ENCODE results near the gene S100B. TPM values are rescaled to one million over a fixed set of nuclear protein-coding genes. Genes with fewer than 3 reads are reported as not detected.

S100B gene
- total and polyA plus RNA-seq, 2 donors from 2014 or later, result 2.6 to 6.9 TPM

DNA sequence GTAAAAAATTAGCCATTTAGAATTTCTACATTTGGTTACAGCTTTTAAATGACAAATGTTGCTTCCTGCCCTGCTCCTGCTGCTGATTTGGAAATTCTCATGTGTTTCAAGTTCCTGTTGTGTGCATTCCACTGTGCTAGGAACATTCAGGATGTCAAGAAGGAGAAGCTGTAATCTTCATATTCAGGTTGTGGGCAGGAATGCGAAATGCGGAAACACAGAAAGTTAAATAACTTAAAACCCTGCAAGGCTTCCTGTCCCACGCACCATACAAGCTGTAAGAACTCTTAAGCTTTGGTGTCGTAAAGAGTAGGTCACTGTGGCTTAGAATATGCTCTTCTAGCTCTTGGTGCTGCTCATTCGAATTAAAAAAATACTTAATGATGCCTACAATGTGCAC, 52.6 kb downstream of the S100B start:
- TF ChIP-seq, protein P1, sequence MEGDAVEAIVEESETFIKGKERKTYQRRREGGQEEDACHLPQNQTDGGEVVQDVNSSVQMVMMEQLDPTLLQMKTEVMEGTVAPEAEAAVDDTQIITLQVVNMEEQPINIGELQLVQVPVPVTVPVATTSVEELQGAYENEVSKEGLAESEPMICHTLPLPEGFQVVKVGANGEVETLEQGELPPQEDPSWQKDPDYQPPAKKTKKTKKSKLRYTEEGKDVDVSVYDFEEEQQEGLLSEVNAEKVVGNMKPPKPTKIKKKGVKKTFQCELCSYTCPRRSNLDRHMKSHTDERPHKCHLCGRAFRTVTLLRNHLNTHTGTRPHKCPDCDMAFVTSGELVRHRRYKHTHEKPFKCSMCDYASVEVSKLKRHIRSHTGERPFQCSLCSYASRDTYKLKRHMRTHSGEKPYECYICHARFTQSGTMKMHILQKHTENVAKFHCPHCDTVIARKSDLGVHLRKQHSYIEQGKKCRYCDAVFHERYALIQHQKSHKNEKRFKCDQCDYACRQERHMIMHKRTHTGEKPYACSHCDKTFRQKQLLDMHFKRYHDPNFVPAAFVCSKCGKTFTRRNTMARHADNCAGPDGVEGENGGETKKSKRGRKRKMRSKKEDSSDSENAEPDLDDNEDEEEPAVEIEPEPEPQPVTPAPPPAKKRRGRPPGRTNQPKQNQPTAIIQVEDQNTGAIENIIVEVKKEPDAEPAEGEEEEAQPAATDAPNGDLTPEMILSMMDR (IDR thresholded peaks at IDR 0.05; ENCODE audit: borderline replicate concordance, extremely low read depth, insufficient read depth), result no peak
- Histone ChIP-seq H3K9ac (ENCODE audit: low read length in 3 of 3) (no peak overlapping the region), H3K4me3 (ENCODE audit: low read length in 3 of 3) (no peak overlapping the region), H3K36me3 (ENCODE audit: control insufficient read depth in 2 of 3, insufficient read depth in 3 of 3, low read length in 3 of 3) (peaks cover 12 to 36% (median 16%) of the 10 kb centered on the region in 3 donors), H3K27ac (ENCODE audit: low read depth in 2 of 2, low read length in 2 of 2) (no peak overlapping the region), H3K9me3 (ENCODE audit: control insufficient read depth in 2 of 3, insufficient read depth in 1 of 3, low read length in 3 of 3) (no peaks in the 10 kb centered on the region), H3K27me3 (ENCODE audit: control insufficient read depth, insufficient read depth, low read length) (no peaks in the 10 kb centered on the region), H3K4me1 (ENCODE audit: control insufficient read depth in 2 of 3, insufficient read depth in 2 of 3, low read depth in 1 of 3, low read length in 3 of 3) (no peaks in the 10 kb centered on the region)
- DNase-seq (no peak), FAIRE-seq (no peak)
- intact Hi-C loops (cut with DNase I), result no loop called here

DNA sequence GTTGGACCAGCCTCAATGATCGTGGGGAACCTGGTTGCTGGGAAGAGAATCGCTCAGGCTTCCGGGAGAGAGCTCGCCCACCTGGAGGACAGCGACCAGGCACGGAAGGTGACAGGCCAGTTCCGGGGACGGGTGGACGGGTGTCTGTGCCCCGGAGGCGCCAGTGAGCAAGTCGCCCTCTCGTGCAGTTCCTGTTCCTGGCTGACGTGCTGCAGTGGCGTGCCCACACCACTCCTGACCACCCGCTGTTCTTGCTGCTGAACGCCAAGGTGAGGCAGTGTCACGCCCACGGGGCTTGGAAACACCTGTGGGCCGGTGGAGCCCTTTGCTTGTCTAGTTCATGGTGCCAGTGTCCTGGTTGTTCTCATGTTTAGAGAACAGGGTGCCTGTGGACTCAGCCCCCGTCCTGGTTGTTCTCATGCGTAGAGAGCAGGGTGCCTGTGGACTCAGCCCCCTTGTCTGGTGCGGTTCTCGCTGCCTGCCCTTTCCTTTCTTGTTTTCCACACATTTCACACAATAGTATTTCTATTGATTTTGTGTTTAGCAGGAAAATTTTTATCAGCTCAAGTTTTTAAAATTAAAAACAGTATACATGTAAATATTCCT, 53.1 kb downstream of the S100B start:
- DNase-seq (no peak), FAIRE-seq (no peak)
- no peaks in the 10 kb centered on the region for H3K4me1 ChIP-seq (ENCODE audit: control insufficient read depth in 2 of 3, insufficient read depth in 2 of 3, low read depth in 1 of 3, low read length in 3 of 3)
- intact Hi-C loops (cut with DNase I), result no loop called here
- H3K9ac ChIP-seq (ENCODE audit: low read length in 3 of 3), result no peak overlapping the region
- H3K27ac ChIP-seq (ENCODE audit: low read depth in 2 of 2, low read length in 2 of 2), result no peak overlapping the region
- no peaks in the 10 kb centered on the region for H3K9me3 ChIP-seq (ENCODE audit: control insufficient read depth in 2 of 3, insufficient read depth in 1 of 3, low read length in 3 of 3)
- peaks cover 12 to 31% (median 16%) of the 10 kb centered on the region in 3 donors for H3K36me3 ChIP-seq (ENCODE audit: control insufficient read depth in 2 of 3, insufficient read depth in 3 of 3, low read length in 3 of 3)
- H3K4me3 ChIP-seq (ENCODE audit: low read length in 3 of 3), result no peak overlapping the region
- H3K27me3 ChIP-seq (ENCODE audit: control insufficient read depth, insufficient read depth, low read length), result no peaks in the 10 kb centered on the region
- TF ChIP-seq, protein P1 (IDR thresholded peaks at IDR 0.05; ENCODE audit: borderline replicate concordance, extremely low read depth, insufficient read depth), result no peak

DNA sequence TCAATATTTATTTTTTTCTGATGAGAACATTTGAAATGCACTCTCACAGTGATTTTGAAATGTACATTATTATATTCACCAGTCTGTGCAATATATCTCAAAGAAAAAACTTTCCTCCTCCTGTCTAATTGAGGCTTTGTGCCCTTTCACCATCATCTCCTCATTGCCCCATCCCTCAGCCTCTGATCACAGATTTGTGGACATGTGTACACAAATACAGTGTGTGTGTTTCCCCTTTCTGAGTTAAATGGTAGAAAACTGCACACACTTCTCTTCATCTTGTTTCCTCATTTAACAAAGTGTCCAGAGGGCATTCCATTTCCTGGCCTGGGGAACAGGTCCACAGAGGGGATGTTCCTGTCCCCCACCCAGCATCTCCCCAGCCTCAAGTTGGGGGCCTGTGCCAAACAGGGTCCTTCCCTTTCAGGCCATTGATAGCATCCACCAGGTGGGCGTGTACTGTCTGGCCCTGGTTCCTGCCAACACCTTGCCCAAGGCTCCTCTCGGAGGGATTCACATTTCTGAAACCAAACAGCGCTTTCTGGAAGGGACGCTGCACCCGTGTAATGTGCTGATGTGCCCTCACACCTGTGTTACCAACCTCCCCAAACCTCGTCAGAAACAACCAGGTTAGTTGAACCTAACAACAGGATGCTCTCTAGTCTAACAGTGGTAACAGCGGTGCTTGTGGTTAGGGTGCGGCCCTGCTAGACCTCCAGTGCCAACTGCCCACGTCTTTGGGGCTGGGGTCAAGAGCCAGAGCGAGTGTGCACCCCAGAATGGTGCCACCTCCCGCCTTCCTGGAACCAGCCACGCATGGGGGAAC, 54.6 kb downstream of the S100B start:
- FAIRE-seq (no peak), DNase-seq (no peak)
- Histone ChIP-seq H3K27me3 (ENCODE audit: control insufficient read depth, insufficient read depth, low read length) (no peaks in the 10 kb centered on the region), H3K4me1 (ENCODE audit: control insufficient read depth in 2 of 3, insufficient read depth in 2 of 3, low read depth in 1 of 3, low read length in 3 of 3) (no peaks in the 10 kb centered on the region), H3K27ac (ENCODE audit: low read depth in 2 of 2, low read length in 2 of 2) (no peak overlapping the region), H3K9ac (ENCODE audit: low read length in 3 of 3) (no peak overlapping the region), H3K4me3 (ENCODE audit: low read length in 3 of 3) (no peak overlapping the region), H3K9me3 (ENCODE audit: control insufficient read depth in 2 of 3, insufficient read depth in 1 of 3, low read length in 3 of 3) (no peaks in the 10 kb centered on the region), H3K36me3 (ENCODE audit: control insufficient read depth in 2 of 3, insufficient read depth in 3 of 3, low read length in 3 of 3) (peaks cover 10 to 22% (median 15%) of the 10 kb centered on the region in 3 donors)
- intact Hi-C loops (cut with DNase I), result no loop called here
- TF ChIP-seq, protein P1 (IDR thresholded peaks at IDR 0.05; ENCODE audit: borderline replicate concordance, extremely low read depth, insufficient read depth), result no peak

All from kidney (tissue), 14 donors.